SK-N-MC (cell line): ENCODE results near the gene FOS.

Experiments used
- EZH2 ChIP-seq: fragments of 200-600 bp; sonication (generic); IDR thresholded peaks from one replicate; pipeline ENCODE4 v1.6.1; 2017; ENCODE audit warnings: antibody characterized with exemption
- POLR2AphosphoS5 ChIP-seq: IDR thresholded peaks from 2 replicates; pipeline ENCODE4 v1.6.1; 2012; ENCODE audit warnings: mild to moderate bottlenecking, low read depth, low read length, borderline replicate concordance

GRCh38 chr14:75320196-75320595, 41.6 kb downstream of the FOS start:
- TF ChIP-seq EZH2: no peak
- no peak for TF ChIP-seq POLR2AphosphoS5
